HG03039 (cell line): Measurements from ENCODE around the gene NKX2-3.
A peak's percentile ranks its signal among the peaks of the same experiment; 100 is the strongest.

Experiments used
- ATAC-seq: cut with Tn5 transposase; IDR thresholded peaks from one replicate; pipeline ENCODE4 v1.9.1; 2021; ENCODE audit warnings: mild to moderate bottlenecking, moderate library complexity; ENCODE audit not compliant: unreplicated experiment

Gene NKX2-3

GRCh38 chr10:99537989-99538917 lies 5.5 kb downstream of the NKX2-3 start:
- no peak for ATAC-seq

DNA sequence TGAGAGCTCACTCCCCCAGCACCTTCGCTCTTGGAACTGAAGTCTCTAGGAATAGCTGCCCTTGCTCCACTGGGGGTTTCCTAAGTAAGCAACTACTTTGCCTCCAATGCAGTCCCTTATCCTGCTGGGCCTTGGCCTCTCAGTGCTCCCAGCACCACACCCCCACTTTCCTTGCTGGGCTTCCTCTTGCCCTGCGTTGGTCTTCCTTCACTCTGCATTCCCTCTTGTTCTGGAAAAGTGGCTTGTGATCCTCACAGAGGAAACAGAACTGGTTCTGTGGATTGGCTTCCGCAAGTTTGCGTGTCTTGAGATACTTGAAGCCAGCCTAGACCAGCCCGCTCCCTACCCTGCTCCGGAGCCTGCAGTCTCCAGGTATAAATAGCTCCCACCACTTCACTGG lies 6.4 kb downstream of the NKX2-3 start:
- no peak for ATAC-seq

DNA sequence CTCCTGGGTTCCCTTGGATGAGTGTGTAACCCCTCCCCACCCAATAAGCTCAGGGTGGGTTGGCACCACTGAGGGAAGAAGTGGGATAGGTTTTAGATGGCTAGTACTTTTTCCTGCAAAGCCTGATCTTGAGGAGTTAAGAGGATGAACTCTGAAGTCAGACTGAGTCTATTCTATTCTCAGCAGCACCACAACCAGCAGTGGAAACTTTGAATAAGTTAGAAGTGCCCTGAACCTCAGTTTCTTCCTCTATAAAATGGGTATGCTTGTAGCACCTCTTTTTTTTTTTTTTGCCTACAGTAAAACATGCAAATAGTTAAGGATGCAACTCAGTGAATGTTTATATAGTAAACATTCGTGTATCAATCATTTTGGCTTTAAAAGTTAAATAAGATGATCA lies 7.1 kb downstream of the NKX2-3 start:
- no peak for ATAC-seq

GRCh38 chr10:99540306-99540656 lies 7.5 kb downstream of the NKX2-3 start:
- no peak for ATAC-seq

DNA sequence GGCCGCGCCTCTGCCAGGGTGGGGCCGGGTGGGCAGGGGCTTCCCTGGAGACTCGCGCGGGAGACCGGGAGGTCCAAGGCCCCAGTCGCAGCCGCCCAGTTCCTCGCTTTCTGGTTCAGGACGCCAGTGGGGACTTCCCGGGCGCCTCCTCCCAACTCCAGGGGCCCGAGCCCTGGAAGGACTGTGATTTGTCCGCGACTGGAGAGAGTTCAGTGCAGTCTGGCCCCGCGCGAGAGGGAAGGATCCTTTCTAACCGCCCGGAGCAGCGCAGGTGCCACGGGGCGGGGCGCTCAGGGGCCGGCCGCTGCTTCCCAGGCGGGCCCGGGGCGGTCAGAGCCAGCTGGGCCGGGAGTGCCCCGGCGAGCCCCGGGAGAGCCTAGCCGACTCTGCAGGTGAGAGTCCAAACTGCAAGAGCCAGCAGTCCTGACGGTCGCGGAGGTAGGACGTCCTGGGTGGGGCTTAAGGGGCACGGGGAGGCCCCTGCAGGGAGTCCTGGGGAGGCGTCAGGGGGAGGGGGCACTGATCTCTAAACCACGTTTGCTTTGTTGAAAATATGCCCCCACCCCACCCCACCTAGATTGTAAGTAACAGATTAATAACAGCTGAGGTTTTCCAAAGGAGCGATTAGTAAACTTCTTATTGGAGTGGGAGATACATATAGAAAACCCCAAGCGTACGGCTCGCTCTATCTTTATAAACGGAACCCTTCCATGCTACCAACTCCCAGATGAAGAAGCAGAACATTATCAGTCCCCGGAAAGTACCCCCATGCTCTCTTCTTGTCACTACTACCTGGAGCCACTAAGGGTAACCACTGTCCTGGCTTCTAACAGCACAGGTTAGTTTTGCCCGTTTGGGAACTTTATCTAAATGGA lies 8.2 kb downstream of the NKX2-3 start:
- no peak for ATAC-seq

- no peak for ATAC-seq
These were observed 11.6 kb downstream of the NKX2-3 start for GRCh38 chr10:99544322-99544721.

- ATAC-seq: no peak
These were observed 15.3 kb downstream of the NKX2-3 start for GRCh38 chr10:99548041-99548530.

DNA sequence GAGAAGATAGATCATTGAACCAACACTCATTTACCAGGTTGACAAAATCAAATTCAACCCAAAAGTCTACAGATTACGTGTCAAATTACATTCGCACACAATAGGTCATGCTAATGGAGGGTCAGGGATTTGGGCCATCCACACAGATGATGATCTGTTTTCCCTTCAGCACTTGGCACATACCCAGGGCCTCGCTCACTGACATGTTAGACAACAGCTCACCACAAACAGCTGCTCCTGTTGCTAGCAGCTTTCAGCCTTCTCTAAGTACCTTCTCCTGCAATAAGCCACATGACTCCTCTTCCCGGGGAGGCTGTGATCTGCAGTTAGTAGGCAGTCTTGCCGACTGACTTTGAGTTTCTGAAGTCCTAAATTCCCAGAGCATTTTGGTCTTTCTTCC lies 18.4 kb downstream of the NKX2-3 start:
- ATAC-seq: no peak

GRCh38 chr10:99551616-99552015 lies 18.9 kb downstream of the NKX2-3 start:
- no peak for ATAC-seq

DNA sequence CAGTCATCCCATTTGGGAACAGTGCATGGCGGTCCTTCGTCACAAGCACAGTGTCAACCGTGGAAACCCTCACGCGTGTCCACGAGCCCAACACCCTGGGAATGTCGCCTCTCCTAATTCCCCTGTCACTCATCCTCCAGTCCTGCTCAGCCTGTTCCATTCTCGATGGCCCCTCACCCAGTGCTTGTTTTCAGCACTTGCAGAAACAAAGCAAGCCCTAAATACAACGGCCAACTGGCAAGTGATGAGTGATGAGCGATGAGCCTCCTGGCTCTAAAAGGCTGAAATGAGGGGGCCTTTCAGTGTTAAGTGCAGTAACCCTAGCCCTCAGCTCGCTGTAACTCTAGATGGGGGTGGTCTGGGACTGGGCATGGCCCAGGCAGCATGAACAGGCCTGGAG lies 22.6 kb downstream of the NKX2-3 start:
- ATAC-seq: no peak

DNA sequence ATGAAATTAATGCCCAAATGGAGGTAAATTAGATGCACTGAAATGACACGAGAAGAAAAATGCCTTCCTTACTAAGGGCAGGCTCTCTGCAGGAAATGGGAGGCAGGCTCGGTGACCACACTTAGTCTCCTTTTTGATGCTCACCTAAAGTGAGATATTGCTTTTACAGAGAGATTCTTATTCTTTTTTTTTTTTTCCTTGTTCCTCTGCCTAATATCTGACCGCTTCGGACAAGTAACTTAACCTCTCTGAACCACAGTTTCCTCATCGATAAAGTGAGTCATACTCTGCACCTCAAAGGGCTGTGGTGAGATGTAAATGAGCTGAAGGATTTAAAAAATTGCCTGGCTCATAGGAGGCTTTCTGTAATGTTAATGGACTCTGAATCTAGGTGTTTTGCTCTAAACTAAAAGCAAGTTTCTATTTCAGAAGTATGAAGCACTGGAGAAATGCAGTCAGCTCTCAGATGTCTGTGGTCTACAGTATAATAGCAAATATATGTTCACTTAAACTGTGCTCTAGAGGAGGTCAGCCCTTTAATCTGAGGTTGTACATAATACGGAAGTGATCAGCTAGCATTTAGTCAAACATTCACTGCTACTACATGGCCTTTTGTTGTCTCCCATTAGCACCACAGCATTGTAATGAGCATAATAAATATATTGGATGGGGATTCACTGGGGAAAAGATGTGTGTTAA lies 23.2 kb downstream of the NKX2-3 start:
- peak; percentile 77 for ATAC-seq

DNA sequence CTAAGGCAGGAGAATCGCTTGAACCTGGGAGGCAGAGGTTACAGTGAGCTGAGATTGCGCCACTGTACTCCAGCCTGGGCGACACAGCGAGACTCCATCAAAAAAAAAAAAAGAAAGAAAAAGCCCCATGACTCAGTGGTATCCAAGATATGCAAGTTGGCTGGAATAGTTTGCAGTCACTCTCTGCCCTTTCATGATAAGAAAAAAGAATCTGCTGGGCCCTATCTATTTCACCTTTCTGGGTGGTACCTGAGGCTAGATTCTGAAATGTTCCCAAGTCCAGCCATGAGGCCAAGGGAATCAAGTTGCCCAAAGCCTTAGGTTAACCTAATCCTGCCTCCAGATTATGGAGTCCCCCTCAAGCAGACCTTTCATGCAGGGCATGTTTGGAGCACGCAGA lies 24.3 kb downstream of the NKX2-3 start:
- no peak for ATAC-seq

DNA sequence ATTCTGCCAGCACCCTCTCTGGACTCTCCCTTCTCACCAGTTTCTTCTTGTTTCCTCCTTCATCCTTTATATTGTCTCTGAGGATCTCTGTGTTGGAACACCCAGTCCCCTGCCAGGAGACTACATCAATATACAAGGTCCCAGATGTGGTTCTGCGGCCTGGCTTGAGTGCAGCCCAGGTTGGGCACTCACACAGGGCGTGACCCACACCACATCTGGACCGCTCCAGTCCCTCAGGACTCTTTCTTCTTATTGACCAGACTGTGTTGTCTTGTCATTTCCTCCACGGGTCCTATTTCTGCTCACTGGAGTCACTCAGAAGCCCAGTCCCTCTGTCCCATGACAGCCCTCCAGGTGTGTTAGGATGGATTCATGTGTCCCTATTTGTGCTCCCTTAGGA lies 26.0 kb downstream of the NKX2-3 start:
- no peak for ATAC-seq

DNA sequence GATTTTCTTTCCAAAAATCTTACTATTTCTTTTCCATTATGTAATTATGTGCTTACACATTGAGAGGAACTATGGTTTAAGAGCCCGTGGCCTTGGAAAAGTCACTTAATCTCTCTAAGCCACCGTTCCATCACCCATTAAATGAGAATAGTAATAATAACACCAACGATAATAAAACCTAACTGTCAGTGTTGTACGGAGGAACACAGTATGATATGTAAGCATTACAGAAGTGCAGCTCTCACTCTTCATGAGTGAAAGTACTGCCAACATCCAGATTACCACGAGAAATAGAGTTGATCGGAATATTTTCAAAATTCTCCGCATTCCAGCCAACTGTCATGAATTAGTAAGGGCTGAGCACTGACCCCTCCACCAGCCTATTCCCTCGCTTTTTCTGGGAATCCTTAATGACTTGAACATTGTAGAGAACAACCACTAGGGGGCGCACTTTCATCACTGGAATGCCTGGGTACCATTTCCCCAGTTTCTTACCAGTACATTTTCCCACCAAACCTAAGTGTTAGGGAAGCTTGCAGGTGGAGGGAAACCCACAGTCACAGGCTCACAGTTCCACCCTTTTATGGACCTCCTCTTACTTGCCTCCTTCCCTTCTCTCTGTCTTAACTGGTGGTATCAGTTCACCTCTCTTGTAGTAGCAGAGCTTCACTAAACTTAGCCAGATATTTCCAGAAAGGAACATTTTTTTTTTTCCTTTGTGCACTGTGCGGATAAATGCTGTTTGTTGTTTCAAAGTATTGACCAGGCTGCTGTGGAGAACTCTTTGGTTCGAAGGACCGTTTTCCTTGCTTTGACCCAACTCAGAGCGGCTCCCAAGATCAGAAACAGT lies 27.8 kb downstream of the NKX2-3 start:
- ATAC-seq: no peak

GRCh38 chr10:99562631-99563030 lies 29.9 kb downstream of the NKX2-3 start:
- no peak for ATAC-seq

- ATAC-seq: no peak
These were observed 31.6 kb downstream of the NKX2-3 start for GRCh38 chr10:99564361-99564760.

DNA sequence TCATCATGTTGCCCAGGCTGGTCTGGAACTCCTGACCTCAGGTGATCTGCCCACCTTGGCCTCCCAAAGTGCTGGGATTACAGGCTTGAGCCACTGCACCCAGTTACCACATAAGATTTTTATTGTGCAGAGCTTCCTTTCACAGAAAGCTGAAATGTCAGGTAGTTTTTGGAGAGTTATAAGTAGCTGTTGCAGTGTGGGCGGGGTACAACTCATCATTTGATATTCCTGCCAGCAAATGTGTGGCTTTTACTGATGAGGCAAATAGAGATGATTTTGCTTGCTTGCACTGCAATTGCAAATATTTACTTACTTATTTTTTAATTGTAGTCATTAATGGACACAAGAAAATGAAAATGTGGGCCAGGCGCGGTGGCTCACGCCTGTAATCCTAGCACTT lies 32.4 kb downstream of the NKX2-3 start:
- no peak for ATAC-seq

DNA sequence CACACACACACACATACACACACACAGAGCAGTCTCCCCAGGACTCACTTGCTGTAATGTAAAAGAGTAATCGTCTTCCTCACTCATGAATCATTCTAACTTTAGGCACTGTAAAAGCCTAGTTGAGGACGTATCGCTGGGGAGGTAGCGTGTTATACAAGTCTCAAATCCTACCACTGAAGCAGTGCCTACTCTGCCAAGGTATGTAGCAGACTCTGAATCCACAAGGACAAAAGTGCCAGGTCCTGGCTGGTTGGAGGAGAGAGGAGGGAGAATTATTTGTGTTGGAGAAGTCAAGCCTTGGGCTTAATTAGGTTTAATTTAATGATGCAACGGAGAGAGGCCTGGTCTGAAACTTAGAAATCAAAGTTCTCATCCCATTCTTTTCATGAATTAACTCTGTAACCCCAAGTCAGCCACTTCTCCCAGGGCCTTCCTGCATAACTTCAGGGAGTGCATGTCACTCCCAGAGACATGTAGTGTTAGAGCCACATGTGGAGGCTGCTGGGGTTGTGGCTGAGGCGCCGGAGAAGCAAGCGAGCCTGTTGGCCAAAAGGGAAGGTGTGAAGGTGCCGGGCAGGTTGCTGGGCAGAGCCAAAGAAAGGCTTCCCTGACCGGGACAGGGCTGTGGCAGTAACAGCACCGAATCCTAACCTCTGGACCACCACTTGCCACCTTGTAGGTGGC lies 36.7 kb downstream of the NKX2-3 start:
- no peak for ATAC-seq

DNA sequence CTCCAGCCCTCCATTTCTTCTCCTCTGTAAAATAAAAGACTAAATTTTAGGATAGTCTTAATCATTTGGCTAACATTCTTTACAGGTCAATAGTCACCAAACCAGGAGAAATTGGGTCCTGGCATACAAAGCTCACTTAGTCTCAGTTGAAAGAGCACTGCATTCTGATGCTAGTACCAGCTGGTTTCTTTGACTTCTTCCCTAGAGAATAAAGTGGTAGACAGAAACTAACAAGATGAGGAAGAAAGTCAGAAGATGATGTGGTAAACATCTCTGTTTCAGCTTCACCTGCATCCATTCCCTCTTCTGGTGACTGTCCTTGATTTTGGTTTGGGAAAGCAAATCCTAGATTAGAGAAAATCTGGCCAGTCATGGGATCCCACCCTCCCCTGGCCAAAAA lies 37.2 kb downstream of the NKX2-3 start:
- ATAC-seq: no peak

GRCh38 chr10:99571816-99572215 lies 39.1 kb downstream of the NKX2-3 start:
- no peak for ATAC-seq
